GM18909 (cell line): ENCODE results near the gene ZDHHC7.
"Not testable (repeated sequence)": the region's sequence is repeated elsewhere in the genome, so short reads cannot be mapped to it uniquely, and the experiment has no call there.

Experiments
- ATAC-seq: cut with Tn5 transposase; IDR thresholded peaks from one replicate; pipeline ENCODE4 v1.9.1; 2021; ENCODE audit warnings: mild to moderate bottlenecking; ENCODE audit not compliant: unreplicated experiment, poor library complexity

The ZDHHC7 gene

DNA sequence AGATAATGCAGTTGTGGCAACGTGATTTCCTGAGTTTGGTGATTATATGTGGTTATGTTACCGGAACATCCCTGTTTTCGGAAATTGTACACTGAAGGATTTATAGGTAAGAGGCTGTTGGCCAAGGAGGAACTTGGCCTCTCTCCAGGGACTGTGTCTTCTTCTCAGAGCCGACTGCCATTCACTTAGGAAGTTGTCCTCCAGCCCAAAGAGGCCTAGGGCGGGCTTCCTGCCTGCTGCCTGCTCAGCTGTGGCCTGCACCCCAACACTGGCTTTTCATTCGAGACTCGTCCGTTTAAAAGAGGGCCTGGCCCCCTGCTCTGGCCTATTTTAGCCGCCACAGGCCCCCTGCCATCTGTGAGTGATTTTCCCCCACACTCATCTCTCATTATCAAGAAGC is 64.3 kb downstream of the ZDHHC7 start:
- no peak for ATAC-seq

DNA sequence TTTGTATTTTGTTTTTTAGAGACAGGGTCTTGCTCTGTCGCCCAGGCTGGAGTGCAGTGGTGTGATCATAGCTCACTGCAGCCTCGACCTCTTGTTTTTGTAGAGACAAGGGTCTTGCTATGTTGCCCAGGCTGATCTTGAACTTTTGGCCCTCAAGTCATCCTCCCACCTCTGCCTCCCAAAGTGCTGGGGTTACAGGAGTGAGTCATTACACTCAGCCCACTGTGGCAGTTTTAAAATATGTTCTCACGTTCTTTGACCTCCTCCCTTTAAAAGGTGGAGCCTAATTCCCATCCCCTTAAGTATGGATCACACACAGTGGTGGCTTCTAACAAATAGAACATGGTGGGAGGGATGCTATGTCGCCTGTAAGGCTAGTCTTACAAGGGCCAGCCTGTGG is 67.7 kb downstream of the ZDHHC7 start:
- no peak for ATAC-seq

DNA sequence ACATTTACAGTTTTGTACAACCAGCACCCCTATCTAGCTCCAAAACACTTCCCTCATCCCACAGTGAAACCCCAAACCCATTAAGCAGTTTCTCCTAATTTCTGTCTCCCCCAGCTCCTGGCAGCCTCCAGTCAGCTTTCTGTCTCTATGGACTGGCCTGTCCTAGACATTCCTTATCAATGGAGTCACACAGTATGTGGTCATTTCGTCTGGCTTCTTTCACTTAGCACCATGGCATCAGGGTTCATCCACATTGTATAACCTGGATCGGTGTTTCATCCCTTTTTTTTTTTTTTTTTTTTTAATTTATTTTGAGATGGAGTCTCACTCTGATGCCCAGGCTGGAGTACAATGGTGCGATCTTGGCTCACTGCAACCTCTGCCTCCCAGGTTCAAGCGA is 68.5 kb downstream of the ZDHHC7 start:
- no peak for ATAC-seq

DNA sequence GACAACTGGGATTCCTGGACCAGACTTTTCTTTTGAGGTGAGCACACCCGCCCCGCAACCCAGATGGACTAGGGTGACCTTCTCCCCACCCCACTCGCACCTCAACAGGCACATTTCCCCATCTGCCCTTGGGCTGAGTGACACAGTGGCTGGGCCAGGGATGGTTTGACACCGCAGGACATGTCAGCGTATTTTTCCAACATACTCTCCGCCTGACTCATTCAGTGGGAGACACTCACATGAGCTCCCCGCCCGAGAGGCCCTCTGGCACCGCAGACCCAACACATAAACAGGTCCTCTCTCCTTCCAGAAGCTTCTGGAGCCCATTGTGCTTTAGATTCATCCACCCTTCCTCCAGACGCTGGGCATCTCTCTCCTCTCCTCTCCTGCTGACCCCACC is 69.4 kb downstream of the ZDHHC7 start:
- no peak for ATAC-seq

DNA sequence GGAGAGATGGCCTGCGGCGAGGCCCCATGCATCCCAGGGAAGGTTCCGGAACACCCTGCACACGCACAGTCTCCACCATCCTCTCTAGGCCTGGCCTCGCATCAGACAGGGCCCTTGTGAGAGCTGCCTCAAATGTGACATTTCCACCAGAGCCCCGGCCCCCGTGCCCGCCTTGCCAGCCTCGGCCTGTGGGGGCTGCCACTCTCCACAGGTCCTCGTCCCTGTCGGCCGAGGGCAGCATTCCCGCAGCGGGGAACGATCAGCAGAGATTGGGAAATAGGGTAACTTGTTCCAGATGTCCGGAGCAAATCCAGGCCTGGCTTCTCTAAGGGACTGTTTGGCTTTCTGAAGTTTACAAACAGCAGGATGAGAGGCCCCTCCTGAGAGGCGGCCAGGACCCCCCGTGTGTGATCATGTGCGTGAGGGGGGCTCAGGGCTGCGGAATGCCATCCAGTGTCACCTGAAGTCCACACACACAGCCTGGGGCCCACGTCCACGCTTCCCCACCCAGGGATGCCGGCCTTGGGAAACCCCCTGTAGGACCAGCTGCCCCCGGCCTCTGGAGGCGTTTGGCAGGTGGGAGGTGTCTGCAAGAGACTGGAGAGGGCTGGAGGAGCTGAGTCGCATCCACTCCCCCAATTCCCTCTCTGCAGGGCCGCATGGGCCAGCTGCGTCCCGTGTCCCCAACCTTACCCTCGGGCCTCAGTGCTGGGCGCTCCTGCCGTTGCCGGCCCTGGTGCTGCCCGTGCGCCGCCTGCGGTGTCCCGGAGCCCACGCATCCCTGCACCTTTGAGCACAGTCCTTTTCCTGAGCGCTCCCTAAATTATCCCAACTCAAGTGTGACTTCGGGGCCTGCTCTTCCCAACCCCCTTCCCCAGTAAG is 70.4 kb downstream of the ZDHHC7 start:
- ATAC-seq, result no peak

DNA sequence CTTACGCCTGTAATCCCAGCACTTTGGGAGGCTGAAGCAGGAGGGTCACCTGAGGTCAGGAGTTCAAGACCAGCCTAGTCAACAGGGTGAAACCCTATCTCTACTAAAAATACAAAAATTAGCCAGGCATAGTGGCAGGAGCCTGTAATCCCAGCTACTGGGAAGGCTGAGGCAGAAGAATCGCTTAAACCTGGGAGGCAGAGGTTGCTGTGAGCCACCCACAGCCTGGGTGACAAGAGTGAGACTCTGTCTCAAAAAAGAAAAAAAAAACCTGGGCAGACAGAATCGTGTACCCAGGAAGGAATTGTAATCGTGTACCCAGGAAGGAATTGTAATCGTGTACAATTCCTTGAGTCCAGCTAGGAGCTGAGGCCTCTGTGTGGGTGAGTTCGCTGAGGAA is 72.7 kb downstream of the ZDHHC7 start:
- ATAC-seq, result not testable (repeated sequence)

DNA sequence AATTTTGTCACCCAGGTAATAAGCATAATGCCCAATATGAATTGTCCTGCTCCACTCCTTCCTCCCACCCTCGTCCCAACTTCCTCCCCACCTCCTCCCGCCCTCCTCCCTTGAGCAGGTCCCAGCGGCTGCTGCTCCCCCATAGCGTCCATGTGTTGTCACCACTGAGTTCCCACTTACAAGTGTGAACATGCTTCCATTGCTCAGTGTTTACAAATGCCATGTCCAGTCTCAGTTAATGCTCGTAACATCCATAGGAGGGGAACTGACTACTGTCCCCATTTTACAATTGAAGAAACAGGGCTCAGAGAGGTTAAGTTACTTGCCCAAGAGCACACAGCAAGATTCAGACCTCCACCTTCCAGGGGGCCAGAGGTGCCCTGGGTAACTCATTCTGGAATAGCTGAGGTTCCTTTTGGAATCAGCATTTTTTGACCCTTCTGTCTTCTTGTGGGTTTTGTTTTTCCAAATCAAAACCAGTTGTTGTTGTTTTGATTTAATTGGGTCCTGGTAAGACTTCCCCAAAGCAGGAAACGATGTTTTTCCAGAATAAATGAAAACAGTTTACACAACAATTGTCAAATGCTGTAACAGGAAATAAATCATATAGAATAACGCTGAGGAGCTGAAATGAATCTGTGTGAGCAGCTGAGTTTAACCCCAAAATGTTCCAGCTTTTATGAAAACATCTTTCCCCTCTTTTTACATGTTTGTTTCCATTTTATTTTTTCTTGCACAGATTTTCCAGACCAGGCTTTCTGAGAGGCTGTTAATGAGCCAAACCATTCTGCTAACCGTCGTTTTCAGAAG is 73.9 kb downstream of the ZDHHC7 start:
- no peak for ATAC-seq

DNA sequence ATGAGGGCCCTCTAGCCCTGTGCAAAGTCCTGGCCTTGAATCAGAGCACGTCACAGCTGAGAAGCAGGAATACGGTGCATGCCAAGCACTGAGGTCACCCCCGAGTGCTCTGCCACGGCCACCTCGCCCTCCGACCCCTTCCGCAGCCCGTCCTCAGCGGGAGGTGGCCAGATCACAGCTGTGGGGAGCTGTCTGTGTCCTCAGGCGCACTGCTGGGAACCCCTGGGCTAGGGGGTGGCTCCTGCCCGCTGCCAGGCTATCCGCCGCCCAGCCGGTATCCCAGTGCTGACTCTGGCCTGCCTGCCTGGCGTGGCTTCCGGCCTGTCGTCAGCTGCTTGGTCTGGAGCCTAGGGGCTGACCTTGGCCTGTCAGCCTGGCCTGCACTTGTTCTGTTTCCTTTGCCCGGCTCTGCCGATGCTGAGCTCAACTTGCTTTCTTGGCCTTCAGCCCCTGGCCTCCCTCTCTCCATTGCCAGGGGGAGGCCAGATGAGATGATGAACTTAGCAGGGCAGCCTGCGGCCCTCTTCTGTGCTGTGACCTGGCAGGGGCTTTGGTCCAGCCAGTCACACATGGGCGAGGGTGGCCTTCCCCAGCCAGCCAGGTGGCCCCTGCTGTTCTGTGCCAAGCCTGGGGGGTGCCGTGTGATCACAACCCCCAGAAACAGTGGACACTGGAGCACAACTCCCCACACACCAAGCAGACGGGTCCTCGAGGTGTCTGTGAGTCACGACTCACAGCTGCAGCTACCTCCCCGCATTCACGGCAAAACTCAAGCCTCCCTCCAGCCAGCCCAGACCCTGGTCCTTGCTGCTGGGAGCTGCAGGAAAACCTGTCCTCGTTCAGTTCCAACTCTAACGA is 77.3 kb downstream of the ZDHHC7 start:
- ATAC-seq, result no peak

DNA sequence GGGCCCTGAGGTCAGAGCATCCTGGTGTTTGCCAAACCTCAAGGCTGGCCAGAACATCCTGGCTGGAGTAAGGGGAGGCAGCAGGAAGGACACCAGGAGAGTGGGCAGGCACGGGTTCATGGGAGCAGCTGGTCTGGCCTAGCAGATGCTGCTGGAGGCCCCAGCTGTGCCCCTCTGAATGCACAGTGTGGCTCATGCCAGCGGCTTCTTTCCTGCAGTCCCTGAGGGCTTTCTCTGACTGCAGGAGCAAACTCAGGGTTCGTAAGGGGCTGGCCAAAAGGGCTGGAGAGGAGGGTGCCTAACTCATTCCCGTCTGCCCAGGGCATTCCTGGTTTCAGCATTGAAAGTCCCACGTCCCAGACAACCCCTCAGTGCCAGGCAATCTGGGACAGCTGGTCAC is 78.7 kb downstream of the ZDHHC7 start:
- ATAC-seq, result no peak

DNA sequence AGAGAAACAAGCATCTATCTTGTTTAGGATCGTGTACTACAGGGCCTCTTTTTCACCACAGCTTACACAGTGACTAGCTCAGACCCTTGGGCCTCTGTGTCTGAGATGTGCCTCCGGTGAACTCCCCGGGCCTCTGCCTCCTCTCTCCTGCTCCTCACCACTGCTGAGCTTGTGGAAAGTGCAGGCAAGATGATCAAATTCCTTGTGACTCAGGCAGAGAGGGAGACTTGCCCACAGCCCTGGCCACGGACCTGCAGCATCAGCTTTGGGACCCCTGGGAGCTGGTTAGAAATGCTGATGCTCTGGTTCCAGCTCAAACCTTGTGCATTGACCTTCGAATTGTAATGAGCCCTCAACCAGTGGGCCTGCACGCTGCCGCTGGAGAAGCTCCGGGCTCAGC is 79.8 kb downstream of the ZDHHC7 start:
- no peak for ATAC-seq

DNA sequence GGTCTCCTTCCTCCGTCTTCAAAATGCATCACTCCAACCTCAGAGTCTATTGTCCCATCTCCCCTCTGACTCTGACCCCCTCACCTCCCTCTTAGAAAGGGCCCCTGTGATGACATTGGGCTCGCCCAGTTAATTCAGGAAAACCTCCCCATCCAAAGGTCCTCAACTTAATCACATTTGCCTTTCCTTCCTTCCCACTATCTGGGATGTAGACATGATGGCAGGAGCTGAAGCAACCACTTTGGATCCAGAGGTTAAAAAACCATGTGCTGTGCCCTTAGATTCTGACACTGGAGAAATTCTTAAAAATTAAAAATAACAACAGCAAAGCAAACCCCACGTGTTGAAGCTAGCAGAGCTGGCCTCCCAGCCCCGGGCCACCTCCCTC is 80.2 kb downstream of the ZDHHC7 start:
- no peak for ATAC-seq

DNA sequence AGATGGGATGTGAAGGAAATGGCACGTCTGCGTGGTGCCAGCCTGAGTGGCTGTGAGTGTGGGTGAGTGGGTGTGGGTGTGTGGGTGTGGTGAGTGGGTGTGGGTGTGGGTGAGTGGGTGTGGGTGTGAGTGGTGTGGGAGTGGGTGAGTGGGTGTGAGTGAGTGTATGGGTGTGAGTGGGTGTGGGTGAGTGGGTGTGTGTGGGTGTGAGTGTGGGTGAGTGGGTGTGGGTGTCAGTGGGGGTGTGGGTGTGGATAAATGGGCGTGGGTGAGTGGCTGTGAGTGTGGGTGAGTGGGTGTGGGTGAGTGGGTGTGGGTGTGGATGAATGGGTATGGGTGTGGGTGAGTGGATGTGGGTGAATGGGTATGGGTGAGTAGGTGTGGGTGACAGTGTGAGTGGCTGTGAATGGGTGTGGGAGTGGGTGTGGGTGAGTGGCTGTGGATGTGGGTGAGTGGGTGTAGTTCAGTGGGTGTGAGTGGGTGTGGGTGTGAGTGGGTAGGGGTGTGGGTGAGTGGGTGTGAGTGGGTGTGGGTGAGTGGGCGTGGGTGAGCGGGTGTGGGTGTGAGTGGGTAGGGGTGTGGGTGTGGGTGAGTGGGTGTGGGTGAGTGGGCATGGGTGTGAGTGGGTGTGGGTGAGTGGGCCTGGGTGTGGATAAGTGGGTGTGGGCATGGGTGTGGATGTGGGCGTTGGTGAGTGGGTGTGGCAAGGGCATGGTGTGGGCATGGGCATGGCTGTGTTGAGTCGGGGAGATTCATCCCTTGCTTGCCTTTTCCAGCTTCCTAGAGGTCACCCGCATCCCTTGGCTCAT is 80.8 kb downstream of the ZDHHC7 start:
- ATAC-seq, result no peak

DNA sequence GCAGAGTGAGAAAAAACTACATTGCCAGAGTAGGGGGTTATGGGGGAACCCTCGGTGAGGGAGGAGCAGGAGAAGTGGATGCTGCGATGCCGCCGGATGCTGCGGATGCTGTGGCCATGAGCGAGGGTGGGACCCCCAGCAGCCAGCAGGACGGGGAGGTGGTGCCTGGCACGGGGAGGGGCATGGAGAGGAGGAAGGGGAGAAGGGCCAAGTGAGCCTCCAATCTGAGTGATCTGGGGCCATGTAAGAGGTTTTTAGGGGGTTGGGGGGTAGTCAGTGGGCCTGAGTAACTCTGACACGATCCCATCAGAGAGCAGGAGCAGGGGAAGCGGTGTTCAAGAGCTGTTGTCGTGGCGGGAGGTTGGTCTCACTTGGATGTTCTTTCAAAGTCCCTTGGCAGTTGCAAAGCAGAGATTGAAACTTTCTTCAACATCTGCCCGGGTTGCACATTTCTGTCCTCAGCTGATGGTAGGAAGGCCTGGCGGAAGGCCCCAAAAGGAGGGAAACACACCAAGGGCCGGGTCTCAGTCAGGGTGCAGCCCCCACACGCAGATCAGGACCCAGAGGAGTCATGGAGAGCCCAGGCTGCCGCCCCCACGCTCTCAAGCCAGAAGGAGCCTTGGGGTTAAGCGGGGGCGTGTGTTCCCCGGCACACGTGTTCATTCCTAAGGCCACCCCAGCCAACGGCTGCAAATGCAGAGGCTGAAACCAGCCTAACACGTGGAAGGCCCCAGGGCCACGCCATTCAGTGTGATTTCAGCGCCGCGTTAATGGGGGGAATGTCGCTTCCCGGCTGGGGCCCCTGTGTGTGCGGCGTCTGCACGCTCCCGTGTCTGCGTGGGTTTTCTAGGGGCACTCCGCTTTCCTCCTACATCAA is 81.7 kb downstream of the ZDHHC7 start:
- ATAC-seq, result no peak

DNA sequence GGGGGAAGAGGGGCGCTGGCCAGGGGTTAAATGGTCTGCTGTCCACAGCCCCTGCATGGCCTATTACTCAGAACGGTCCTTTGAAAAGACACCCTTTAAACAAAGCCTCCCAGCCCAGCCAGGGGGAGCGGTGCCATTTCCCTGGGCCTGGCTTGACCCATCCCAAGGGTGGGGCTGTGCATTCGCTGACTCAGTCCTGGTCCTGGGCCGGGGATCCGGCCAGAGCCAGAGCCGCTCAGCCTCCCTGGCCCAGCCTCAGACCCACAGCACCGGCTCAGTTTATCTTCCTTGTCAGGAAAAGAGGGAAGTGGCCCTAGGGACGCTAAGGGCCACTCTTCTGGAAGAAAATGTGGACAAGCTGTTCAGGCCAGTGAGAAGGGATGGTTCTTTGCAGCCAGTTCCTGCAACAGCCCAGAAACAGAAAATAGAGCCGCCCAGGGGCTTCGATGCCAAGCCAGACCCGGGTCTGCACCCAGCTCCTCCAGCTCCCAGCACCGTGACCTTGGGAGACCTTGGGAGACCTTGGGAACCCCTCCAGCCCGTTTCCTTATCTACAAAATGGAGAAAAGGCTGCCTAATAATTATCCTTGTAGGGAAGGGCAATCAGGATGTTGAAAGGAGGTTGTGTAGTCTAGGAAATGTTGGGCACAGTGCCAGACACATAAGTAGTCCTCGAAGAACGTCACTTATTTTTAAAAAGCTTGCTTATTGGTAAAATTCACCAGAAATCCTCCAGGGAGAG is 82.5 kb downstream of the ZDHHC7 start:
- no peak for ATAC-seq

DNA sequence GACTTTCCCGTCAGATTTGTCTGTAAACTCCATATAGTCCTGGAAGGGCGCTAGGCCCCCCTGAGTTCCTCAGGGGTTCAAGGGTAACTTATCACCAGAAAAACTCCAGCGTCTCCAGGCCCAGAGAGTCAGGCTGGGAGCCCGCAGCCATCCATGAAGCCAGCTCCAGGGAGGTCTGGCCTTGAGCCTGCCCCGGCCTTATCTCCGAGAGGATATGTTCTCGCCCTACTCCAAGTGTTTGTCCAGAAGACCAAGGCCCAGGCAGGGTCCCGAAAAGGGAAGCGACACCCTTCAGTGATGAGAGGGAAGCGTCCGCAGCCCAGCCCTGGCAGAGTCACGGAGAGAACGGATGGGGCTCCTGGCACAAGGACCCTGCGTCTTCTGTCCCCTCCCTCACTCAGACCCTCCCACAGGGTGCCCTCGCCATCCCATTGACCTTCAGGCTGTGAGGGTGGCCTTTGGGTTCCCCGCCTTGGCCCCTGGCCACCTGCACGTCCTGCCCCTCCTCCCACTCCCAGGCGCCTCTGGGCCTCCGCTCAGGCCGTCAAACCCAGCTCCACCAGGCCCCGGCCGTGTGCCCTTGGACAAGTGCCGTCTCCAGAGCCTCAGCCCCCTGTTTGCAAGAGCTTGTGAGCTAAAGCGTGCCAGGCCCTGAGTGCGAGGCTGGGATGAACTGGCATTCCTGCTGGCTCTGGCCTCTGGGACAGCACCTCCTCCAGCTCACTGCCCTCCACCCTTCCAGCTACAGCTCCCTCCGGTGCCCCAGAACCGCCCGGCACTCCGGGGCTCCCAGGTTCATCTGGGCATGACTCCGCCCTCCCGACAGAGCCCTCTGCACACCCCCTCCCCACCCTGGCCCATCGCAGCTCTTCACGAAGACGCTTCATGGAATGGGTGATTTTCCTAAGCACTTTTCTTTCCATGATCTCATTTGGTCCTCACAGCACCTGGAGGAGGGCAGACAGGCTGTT is 83.4 kb downstream of the ZDHHC7 start:
- ATAC-seq, result no peak

DNA sequence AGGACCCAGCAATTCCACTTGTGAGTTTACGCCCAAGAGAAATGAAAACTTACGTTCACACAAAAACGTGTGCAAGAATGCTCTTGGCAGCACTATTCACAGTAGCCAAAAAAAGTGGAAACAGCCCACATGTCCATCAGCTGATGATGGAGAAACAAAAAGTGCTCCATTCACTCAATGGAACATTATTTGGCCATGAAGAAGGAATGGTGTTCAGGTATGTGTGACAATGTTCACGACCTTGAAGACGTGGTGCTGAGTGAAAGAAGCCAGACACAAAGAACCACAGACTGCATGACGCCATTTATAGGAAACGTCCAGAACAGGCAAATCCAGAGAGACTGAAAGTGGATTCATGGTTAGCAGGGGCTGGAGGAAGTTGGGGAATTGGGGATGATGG is 84.9 kb downstream of the ZDHHC7 start:
- ATAC-seq, result no peak

DNA sequence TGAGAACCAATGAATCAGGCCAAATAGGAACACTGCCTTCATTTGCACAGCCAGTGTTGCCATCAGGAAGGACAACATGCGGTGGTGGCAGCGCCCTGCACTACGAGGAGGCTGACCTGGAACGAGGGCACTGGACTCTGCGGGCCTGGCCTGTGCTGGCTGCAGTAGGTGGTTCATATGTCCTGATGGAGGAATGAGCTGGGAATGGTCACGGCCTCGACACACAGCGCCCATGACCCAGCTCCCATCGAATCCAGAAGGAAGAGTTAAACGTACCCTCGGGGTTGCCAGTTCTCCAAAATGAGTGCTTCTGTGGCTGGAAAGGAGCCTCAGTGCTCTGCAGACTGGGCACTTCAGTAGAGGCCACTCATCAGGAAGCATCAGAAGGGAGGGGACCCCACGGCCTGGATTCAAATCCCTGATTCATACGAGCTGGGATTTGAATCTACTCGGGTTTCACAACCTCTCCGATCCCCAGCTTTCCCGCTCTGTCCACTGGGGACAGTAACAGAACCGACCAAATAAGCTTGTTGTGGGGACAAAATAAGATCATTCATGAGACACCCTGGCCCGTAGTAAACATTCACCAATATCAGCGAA is 85.5 kb downstream of the ZDHHC7 start:
- ATAC-seq, result no peak
